ENCODE results near the gene SREBF2.

DNA sequence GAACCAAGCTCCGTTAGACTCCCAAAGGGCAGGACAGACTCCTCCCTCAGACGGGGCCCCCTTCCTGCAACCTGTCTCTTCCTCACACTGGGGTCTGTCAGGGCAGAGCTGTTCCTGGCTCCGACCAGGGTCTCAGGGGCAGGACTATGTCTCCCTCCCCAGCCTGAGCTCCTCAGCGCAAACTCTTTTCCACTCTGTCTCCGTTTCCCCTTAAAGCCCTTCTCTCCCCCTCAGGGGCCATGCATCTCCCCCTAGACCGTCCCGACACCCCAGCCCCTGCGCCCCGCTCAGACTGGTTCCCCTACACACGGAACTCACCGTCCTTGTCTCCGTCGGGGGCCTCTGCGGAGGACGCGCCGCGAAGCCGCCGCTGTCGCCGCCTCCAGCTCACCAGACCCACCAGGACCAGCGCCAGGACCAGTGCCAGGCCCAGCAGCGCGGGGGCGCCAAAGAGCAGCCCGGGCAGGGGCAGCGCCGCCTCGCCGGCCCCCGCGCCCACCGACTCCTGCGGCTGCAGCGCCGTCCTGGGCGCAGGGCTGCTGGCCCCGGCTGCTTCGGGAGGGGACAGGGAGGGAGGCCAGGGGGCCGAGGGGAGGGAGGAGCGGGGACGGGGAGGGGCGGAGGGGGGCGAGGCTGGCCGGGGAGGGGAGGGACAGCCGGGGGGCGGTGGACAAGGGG lies 93.0 kb downstream of the SREBF2 start:
- TF ChIP-seq, protein P1, sequence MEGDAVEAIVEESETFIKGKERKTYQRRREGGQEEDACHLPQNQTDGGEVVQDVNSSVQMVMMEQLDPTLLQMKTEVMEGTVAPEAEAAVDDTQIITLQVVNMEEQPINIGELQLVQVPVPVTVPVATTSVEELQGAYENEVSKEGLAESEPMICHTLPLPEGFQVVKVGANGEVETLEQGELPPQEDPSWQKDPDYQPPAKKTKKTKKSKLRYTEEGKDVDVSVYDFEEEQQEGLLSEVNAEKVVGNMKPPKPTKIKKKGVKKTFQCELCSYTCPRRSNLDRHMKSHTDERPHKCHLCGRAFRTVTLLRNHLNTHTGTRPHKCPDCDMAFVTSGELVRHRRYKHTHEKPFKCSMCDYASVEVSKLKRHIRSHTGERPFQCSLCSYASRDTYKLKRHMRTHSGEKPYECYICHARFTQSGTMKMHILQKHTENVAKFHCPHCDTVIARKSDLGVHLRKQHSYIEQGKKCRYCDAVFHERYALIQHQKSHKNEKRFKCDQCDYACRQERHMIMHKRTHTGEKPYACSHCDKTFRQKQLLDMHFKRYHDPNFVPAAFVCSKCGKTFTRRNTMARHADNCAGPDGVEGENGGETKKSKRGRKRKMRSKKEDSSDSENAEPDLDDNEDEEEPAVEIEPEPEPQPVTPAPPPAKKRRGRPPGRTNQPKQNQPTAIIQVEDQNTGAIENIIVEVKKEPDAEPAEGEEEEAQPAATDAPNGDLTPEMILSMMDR (IDR thresholded peaks at IDR 0.05; ENCODE audit: low read length) = peak; percentile 83
- no peak for TF ChIP-seq EZH2 (IDR thresholded peaks at IDR 0.05; ENCODE audit: borderline replicate concordance, low read length)
